CD14-positive monocyte (primary cell): ENCODE measurements around the gene NFE2L3. TPM values are rescaled to one million over a fixed set of nuclear protein-coding genes. Genes with fewer than 3 reads are reported as not detected.

Experiments
- DNase-seq, 3 donors: peaks; one replicate each; pipeline ENCODE4 v3.0.0-alpha.2; 2011 to 2022
- H2AFZ ChIP-seq: 2 replicates; pipeline ENCODE4 v1.6.0; 2012; ENCODE audit warnings: mild to moderate bottlenecking, low read depth, low read length, inconsistent platforms; ENCODE audit not compliant: insufficient read depth, poor library complexity, severe bottlenecking
- H3K27ac ChIP-seq, 2 donors: 1 replicate in 1 of 2; 2 replicates in 1 of 2; pipeline ENCODE4 v1.5.1; 2012 to 2013; ENCODE audit warnings: low read length in 2 of 2, control low read depth in 1 of 2, inconsistent platforms in 1 of 2, low read depth in 1 of 2, mild to moderate bottlenecking in 1 of 2
- H3K27me3 ChIP-seq, 2 donors: one replicate each; pipeline versions ENCODE4 v1.6.0 to v1.6.1; 2011 to 2013; ENCODE audit warnings: low read length in 2 of 2; ENCODE audit not compliant: control insufficient read depth in 2 of 2, insufficient read depth in 2 of 2
- H3K36me3 ChIP-seq, 2 donors: replicated peaks in 1 of 2; 1 replicate in 1 of 2; 2 replicates in 1 of 2; pipeline versions ENCODE4 v1.5.1 to v1.6.1; 2012 to 2013; ENCODE audit warnings: low read length in 2 of 2, control low read depth in 1 of 2, inconsistent platforms in 1 of 2, mild to moderate bottlenecking in 1 of 2; ENCODE audit not compliant: insufficient read depth in 2 of 2, control insufficient read depth in 1 of 2
- H3K4me1 ChIP-seq, 2 donors: 1 replicate in 1 of 2; 2 replicates in 1 of 2; pipeline versions ENCODE4 v1.5.1 to v1.6.1; 2012 to 2013; ENCODE audit warnings: low read length in 2 of 2, control low read depth in 1 of 2, inconsistent platforms in 1 of 2, mild to moderate bottlenecking in 1 of 2, moderate library complexity in 1 of 2; ENCODE audit not compliant: insufficient read depth in 2 of 2, control insufficient read depth in 1 of 2
- H3K4me2 ChIP-seq: replicated peaks from 2 replicates; pipeline ENCODE3; 2012; ENCODE audit warnings: low read length, moderate library complexity, mild to moderate bottlenecking; ENCODE audit not compliant: poor library complexity, severe bottlenecking; ENCODE audit errors: extremely low read depth
- H3K4me3 ChIP-seq, 3 experiments: fragments of 200-600 bp in 1 of 3; sonication (generic) in 1 of 3; replicated peaks in 1 of 3; 1 replicate in 2 of 3; 2 replicates in 1 of 3; pipeline ENCODE4 v1.5.1; 2011 to 2013; ENCODE audit warnings: low read length in 3 of 3, mild to moderate bottlenecking in 3 of 3, control low read depth in 2 of 3, low read depth in 2 of 3, inconsistent platforms in 1 of 3, moderate library complexity in 1 of 3
- H3K79me2 ChIP-seq: 2 replicates; pipeline ENCODE4 v1.6.0; 2012; ENCODE audit warnings: mild to moderate bottlenecking, control low read depth, inconsistent platforms, low read length, moderate library complexity; ENCODE audit not compliant: insufficient read depth
- H3K9ac ChIP-seq: 2 replicates; pipeline ENCODE4 v1.6.0; 2017; ENCODE audit warnings: low read length, mild to moderate bottlenecking; ENCODE audit not compliant: insufficient read depth, poor library complexity, severe bottlenecking
- H3K9me3 ChIP-seq, 2 donors: replicated peaks in 1 of 2; 1 replicate in 1 of 2; 2 replicates in 1 of 2; pipeline versions ENCODE4 v1.5.1 to v1.6.1; 2012 to 2013; ENCODE audit warnings: low read length in 2 of 2, control low read depth in 1 of 2; ENCODE audit not compliant: control insufficient read depth in 1 of 2, insufficient read depth in 1 of 2
- H4K20me1 ChIP-seq: 2 replicates; pipeline ENCODE4 v1.6.0; 2012; ENCODE audit warnings: mild to moderate bottlenecking, low read length, control low read depth, moderate library complexity; ENCODE audit not compliant: insufficient read depth
- H3K27ac Mint-ChIP-seq, 7 donors: one replicate each; pipeline ENCODE4 v1.8.0; 2020; ENCODE audit warnings: mild to moderate bottlenecking in 7 of 7, mixed read lengths in 7 of 7, moderate library complexity in 6 of 7, inconsistent platforms in 2 of 7
- H3K27me3 Mint-ChIP-seq, 3 donors: one replicate each; pipeline ENCODE4 v1.8.0; 2021 to 2022; ENCODE audit warnings: low read depth in 3 of 3, mild to moderate bottlenecking in 3 of 3, mixed read lengths in 3 of 3, moderate library complexity in 3 of 3, inconsistent platforms in 1 of 3
- H3K36me3 Mint-ChIP-seq, 2 donors: one replicate each; pipeline ENCODE4 v1.8.0; 2020; ENCODE audit warnings: mixed read lengths in 2 of 2, inconsistent platforms in 1 of 2, mild to moderate bottlenecking in 1 of 2
- H3K4me1 Mint-ChIP-seq: one replicate; pipeline ENCODE4 v1.8.0; 2020; ENCODE audit warnings: mild to moderate bottlenecking, mixed read lengths
- H3K4me3 Mint-ChIP-seq, 2 donors: one replicate each; pipeline ENCODE4 v1.8.0; 2020; ENCODE audit warnings: mild to moderate bottlenecking in 2 of 2, mixed read lengths in 2 of 2, moderate library complexity in 1 of 2
- H3K9me3 Mint-ChIP-seq, 7 donors: one replicate each; pipeline ENCODE4 v1.8.0; 2020 to 2022; ENCODE audit warnings: mixed read lengths in 7 of 7, mild to moderate bottlenecking in 6 of 7, moderate library complexity in 6 of 7, inconsistent platforms in 2 of 7
- WGBS: methylation state at CpG from one replicate; pipeline ENCODE4 v1.1.5; 2013; ENCODE audit warnings: missing lambda C conversion rate; ENCODE audit not compliant: insufficient coverage; 5-methylcytosine and 5-hydroxymethylcytosine counted together
- intact Hi-C, 2 donors: fragments of 100-400 bp; cut with micrococcal nuclease; formaldehyde crosslinking; loops; one replicate each; pipeline versions ENCODE4 v1.15.0 to v1.15.1; 2023
- polyA plus RNA-seq, 3 donors: library from polyadenylated mRNA; depleted of rRNA in 1 of 3; unstranded in 2 of 3; stranded (reverse) in 1 of 3; fragments of 300-500 nt in 2 of 3; fragments of >200 nt in 1 of 3; fragmentation: Illumina TruSeq in 2 of 3; gene quantifications; 1 replicate in 2 of 3; 2 replicates in 1 of 3; pipeline ENCODE4 v1.2.3, GENCODE V29; 2012 to 2021
- TF ChIP-seq, protein P1 (sequence below): fragments of 200-600 bp; IDR thresholded peaks from one replicate; pipeline ENCODE4 v1.8.0; 2022; ENCODE audit warnings: antibody characterized with exemption, mild to moderate bottlenecking

The NFE2L3 gene
- polyA plus RNA-seq, 3 donors, result 4.4 to 17.2 (median 10.6) TPM

DNA sequence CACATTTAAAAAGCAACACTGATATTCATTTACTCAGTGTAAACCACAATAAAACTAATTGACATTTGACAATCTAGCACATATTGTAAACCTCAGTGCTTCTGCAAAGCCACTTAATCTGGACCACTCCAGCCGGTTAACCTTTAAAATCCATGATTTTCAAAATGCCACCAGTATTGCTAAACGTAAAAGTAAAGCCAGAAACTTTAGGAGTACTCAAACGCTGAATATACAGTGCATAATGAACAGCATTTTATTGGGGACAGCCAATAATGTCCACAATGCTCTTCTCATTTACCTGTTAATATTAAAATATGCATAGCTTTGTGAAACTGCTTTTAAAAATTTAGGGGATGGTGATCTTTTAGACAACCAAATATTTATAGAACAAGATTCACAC is 37.7 kb downstream of the NFE2L3 start:
- TF ChIP-seq, protein P1, sequence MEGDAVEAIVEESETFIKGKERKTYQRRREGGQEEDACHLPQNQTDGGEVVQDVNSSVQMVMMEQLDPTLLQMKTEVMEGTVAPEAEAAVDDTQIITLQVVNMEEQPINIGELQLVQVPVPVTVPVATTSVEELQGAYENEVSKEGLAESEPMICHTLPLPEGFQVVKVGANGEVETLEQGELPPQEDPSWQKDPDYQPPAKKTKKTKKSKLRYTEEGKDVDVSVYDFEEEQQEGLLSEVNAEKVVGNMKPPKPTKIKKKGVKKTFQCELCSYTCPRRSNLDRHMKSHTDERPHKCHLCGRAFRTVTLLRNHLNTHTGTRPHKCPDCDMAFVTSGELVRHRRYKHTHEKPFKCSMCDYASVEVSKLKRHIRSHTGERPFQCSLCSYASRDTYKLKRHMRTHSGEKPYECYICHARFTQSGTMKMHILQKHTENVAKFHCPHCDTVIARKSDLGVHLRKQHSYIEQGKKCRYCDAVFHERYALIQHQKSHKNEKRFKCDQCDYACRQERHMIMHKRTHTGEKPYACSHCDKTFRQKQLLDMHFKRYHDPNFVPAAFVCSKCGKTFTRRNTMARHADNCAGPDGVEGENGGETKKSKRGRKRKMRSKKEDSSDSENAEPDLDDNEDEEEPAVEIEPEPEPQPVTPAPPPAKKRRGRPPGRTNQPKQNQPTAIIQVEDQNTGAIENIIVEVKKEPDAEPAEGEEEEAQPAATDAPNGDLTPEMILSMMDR, result no peak
- H3K79me2 ChIP-seq, result peaks cover 56% of the 10 kb centered on the region
- no peaks in the 10 kb centered on the region for H3K9me3 ChIP-seq
- DNase-seq, result no peak
- H3K4me1 ChIP-seq, result peaks cover 23 to 28% of the 10 kb centered on the region in 2 donors
- Mint-ChIP-seq H3K9me3 (no peaks in the 10 kb centered on the region), H3K4me1 (peaks cover 58% of the 10 kb centered on the region), H3K27ac (no peak overlapping the region), H3K27me3 (no peaks in the 10 kb centered on the region), H3K36me3 (peaks cover 55 to 74% of the 10 kb centered on the region in 2 donors), H3K4me3 (no peak overlapping the region)
- no CpG with 5 or more reads among the region's 3 CpGs for WGBS
- H3K9ac ChIP-seq, result no peak overlapping the region
- H3K36me3 ChIP-seq, result peaks cover 59 to 66% of the 10 kb centered on the region in 2 donors
- intact Hi-C loops, result loop anchor here in 1 of 2 donors (5.0 to 10.0 kb wide), 2 partner anchors 87 to 125 kb away; no protein-coding TSS in a partner anchor
- H3K27me3 ChIP-seq, result no peaks in the 10 kb centered on the region
- peaks cover 99% of the 10 kb centered on the region for H4K20me1 ChIP-seq
- H3K27ac ChIP-seq, result no peak overlapping the region
- no peak overlapping the region for H3K4me3 ChIP-seq
- H3K4me2 ChIP-seq, result no peak overlapping the region
- no peak overlapping the region for H2AFZ ChIP-seq

DNA sequence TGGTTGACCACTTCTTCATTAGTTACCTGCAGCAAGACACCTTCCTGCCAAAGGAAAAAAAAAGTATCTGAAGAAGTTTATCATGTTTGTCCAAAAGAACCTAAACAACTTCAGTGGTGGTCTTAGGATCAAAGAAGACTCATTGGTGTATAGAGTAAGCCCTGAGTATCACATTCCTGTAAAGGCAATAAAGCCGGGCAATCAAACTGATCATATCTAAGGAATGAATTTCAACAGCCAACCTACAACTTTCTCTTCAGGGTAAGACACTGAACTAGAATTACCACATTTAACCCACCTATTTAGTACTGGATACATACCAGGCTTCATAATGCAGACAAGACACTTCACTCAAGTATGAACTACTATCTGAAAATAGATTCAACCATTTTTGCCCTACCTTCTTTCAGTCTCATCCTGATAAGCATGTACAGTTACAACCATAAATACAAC is 38.4 kb downstream of the NFE2L3 start:
- H3K4me2 ChIP-seq, result no peak overlapping the region
- DNase-seq, result no peak
- no CpG with 5 or more reads among the region's 1 CpG for WGBS
- no peaks in the 10 kb centered on the region for H3K27me3 ChIP-seq
- no peak overlapping the region for H3K27ac Mint-ChIP-seq
- no peak overlapping the region for H3K27ac ChIP-seq
- H2AFZ ChIP-seq, result no peak overlapping the region
- no peak overlapping the region for H3K9ac ChIP-seq
- peaks cover 61% of the 10 kb centered on the region for H3K4me1 Mint-ChIP-seq
- H3K4me1 ChIP-seq, result peaks cover 25 to 35% of the 10 kb centered on the region in 2 donors
- peaks cover 59 to 75% of the 10 kb centered on the region in 2 donors for H3K36me3 Mint-ChIP-seq
- no peak overlapping the region for H3K4me3 Mint-ChIP-seq
- H4K20me1 ChIP-seq, result peaks cover 99% of the 10 kb centered on the region
- TF ChIP-seq, protein P1, result no peak
- H3K36me3 ChIP-seq, result peaks cover 66 to 74% of the 10 kb centered on the region in 2 donors
- no peaks in the 10 kb centered on the region for H3K9me3 ChIP-seq
- H3K9me3 Mint-ChIP-seq, result no peaks in the 10 kb centered on the region
- intact Hi-C loops, result loop anchor here in 1 of 2 donors (5.0 to 10.0 kb wide), 2 partner anchors 88 to 124 kb away; no protein-coding TSS in a partner anchor
- no peaks in the 10 kb centered on the region for H3K27me3 Mint-ChIP-seq
- no peak overlapping the region for H3K4me3 ChIP-seq
- peaks cover 63% of the 10 kb centered on the region for H3K79me2 ChIP-seq
